NCI-H2171 (cell line): Measurements from ENCODE around the gene NHS.

Source experiments
- DNase-seq: peaks from one replicate; lab custom pipeline; 2025; lab: John Stamatoyannopoulos, UW

The NHS gene

DNA sequence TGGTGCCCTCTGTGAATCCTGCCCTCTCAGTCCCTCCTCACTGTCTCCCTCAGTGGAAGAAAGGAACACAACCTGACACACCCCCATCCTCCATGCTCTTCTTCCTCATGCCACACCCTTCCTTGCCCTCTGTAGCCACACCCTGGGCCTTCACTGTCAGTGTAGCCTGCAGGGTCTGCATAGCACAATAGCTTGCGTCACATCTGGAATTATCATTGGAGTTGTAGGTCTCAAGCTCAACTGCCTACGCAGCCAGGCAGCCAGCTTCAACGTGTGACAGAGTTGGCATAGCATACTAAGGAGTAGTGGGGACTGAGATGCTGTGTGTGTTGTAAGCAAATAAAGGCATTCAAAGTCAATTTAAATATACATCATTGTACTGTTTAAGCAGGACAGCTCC lies 248.8 kb downstream of the NHS start:
- no peak for DNase-seq

DNA sequence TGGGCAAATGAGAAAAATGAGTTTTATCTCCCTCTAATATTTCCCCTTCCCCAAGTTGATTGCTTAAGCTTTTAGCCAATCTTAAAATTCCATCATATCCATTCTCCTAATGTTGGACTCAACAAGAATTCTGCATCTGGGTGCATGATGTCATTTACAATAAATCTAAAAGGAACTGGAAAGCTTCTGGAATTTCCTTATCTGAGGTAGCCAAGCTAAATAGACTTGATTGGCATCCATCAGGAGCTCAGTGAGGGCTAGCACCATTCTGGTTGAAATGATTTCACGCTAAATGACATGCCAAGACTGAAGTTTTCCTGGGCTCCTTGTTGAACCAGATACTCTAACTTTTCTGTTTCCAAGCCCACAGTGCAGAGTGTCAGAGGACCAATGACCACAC lies 252.0 kb downstream of the NHS start:
- no peak for DNase-seq

DNA sequence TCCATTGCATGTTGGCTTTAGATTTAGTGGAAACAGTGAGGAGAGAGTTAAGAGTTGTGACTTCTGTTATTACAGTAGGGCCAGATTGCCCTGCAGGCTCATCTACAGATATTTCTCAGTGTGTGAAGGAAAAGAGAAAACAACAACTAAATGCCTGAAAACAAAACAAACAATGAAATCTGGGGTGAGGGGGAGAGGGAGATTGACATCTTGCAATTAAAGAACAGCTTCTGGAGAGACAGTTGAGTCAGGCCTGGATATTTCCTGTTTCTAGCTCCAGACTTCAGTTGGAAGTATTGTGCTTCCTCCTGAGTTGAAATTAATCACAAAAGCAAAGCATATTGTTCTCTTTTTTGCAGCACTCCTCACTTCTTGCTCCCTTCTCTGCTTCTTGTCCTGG lies 254.0 kb downstream of the NHS start:
- no peak for DNase-seq

DNA sequence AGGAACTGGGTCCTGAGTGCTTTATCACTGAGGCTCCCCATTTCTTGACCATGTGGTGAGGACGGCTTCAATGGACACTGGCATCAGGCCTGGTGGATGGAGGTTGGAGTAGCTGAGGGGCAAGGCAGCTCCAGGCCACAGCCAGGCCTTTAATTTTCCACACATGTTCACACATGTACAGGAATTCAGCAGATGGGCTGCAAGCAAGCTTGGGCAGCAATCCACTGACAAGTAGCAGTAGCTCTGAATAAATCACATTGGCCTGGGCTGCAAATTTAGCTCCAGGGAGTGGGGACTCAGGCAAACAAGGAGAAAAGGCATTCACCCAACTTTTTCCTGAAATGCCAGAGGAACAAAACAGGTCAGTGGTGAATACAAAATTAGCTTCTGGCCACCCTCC lies 254.5 kb downstream of the NHS start:
- DNase-seq, result no peak

DNA sequence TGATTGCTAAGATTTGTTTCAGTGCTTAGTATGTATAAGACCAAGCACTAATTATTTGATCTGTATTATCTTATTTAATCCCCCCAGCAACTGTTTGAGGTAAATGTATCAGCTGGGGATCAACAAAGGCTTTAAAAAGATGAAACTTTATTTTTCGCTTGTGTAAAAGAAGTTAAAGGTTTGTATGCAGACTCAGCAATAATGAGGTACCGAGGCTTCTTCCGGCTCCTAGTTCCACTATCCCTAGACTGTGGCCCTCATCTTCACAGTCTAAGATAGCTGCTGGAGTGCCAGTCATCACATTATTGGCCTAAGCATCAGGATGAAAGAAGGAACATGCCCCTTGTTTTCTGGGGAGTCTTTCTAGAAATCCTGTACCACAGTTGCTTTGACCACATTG lies 256.6 kb downstream of the NHS start:
- no peak for DNase-seq

DNA sequence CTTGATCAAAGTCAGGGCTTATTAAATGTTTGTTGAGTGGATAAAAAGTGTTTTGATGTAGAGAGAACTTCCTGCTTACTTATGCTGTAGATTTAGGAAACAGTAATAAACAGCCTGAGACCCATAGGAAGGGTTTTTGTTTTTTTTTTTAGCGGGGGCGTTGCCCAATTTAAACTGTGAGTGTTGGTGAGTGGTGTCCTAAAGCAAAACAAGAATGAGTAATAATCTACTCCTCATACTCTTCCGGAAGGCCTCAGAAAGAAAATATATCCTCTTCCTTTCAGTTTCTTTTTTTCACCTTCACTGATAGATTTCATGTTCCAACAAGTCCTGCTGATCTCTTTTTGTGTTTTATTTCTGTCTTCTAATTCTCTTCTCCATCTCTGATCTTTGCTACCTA lies 257.9 kb downstream of the NHS start:
- no peak for DNase-seq

DNA sequence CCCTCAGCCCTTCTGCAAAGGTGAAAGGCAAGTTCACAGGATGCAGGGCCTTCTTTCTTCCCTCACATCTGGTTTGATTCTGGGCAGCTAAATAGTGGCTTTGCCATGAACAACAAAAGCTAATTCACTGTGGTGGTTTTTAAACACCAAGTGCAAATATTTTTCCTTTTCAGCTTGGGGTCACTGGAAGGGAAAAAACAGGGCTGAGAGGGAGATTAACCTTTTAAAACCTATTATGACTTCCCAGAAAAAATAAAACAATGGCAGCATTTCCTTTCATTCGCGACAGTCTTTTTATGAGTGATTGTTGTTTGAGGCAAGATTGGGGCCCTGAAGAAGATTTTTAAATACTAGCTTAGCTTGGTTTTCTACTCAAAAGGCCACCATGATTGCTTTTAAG lies 258.5 kb downstream of the NHS start:
- no peak for DNase-seq

DNA sequence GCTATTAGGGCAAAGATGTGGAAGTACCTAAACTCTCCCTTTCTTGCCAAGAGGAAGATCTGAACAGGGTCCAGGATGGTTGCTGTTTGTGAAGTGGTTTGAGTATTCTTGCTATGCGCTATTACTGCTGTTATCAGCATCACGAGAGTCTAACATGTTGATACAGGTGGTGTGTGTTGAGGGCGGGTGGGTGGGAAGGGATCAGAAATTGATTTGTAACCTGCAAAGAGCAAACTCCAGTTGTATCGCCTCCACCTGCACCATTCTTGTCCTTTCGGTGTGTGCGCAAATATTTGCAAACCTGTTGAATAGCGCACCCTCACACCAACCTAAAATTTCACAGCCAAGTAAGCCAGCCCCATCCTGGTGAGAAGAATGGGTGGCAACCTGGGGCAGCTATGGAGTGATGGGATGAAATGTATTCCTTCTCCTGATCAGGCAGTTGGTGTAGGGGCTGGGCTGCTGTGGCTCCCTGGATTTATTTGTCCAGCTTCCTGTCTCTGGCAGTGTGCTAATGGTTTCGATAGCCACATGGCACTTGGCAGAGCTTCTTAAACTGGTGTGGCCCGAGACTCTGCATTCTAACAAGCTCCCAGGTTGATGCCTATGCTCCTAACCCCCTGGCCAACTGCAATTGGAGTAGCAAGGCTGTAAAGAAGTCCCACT lies 259.7 kb downstream of the NHS start:
- DNase-seq, result no peak

DNA sequence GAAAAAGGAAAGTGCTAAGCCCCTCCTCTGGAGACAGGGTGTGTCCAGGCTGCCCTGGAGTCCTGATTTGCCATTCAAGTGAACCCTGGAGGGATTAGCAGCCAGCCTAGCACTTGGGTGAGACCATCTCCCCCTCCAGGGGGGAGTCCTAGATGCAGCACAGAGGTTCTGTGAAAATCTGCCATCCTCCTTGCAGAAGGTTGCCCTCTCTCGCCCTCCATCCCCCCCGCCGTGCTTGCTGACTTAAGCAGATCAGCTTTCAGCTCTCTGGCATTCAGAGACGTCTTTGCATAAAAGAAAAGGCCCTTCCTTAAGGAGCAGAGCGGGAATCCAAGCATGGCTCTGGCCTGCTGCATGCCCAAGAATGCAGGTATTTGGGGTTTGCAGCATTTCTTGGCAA lies 260.2 kb downstream of the NHS start:
- peak; percentile 36 for DNase-seq

DNA sequence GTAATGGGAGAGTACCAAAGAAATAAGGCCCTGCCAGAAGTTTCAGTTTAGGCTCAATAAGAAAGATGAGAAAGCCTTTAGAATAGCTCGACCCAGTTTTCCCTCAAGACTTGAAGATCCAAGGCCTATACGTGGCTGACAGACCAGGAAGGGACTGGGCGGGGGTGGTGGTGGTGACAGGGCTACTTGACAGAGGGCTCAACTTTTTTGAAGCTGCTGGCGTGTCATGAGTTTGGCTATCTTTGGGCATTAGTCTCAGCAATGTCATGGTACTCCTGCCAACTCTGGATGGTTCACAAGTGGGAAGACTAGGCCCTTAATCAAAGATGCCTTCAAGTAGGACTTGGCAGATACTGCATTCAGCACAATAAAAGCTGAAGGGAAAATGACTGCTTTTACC lies 262.2 kb downstream of the NHS start:
- DNase-seq, result no peak

DNA sequence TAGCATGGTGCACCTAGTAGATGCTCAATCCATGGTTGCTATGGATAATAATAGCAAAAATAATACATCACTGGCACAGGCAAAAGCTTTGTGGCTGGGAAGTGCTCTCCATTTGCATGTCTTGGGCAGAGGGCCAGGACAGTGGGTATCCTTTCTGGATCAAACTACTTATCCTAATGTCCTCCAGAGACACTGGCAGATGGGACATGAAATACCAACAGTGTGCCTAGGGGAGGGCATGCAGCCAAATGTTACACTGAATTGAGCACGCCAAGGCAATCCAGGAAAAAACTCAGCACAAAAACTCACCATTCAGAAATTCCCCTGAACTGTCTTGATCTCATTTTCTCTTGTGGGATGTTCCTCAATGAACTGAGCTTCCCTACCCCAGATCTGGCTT lies 263.7 kb downstream of the NHS start:
- peak; percentile 54 for DNase-seq

DNA sequence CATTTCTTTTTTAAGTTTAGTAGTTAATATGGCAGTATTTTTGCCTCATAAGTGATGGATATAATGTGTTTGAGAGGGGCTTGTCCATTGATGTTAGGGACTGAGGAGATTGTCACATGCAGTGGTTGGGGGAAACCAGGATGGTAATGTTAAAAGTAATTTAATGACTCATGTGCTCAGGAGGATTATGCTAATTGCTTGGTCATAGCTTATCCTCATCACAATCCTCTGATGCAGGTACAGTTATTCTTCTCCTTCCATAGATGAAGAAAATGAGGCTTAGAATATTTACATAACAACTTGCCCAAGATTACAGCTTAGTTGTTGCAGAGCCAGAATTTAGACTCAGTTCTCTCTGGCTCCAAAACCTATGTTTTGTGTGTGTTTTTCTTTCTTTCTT lies 267.9 kb downstream of the NHS start:
- no peak for DNase-seq

DNA sequence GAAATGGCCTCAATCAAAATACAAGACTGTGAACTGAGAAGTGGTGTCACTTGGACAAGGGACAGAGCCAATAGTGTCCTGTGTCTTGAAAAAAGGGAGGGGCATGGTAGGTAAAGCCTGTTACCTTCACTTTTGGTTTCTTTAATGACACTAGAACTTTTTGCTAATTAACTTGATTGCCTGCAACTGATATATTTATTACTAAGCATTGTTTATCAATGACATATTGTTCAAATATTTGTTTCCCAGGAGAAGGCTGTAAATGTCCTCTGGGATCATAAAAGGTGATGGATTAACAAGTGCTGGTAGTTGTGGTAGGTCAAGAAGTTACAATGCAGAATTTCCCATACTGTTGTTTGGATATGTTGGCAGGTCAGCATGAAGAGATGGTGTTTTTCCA lies 268.5 kb downstream of the NHS start:
- no peak for DNase-seq

DNA sequence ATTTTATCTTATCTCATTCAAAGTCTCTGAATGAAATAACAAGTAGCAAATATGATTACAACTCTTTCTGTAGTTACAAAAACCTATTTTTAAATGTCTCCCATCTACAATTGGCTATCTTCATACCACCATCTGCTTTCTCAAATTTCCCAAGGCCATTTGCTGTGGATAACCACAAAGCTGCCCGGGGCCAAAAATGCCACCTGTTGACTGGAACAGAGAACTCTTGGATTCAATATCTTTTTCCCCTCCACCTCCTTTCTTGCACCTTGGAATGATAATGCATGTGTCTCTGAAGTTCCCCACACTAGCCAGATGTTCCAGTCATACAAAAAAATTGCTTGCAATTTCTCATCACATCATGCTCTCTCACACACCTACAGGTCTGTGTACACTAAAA lies 269.0 kb downstream of the NHS start:
- DNase-seq, result no peak

DNA sequence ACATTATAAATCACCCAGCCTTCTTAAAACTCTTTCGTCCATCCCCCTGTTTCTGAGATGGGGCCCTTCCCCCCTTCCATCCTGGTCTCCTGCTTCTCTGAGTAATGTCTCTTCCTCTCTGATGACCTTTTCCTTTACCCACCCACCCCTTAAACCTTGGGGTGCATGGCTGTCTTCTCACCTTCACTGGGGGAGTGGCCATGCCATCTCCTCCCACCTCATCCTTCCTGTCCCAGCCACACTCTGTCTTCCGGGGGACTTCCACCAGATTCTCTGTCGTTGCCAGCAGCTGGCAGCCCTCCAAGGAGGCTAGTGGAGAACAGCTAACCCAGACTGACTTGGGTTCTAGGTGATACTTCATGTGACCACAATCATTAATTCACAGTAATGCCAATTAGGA lies 279.1 kb downstream of the NHS start:
- no peak for DNase-seq

DNA sequence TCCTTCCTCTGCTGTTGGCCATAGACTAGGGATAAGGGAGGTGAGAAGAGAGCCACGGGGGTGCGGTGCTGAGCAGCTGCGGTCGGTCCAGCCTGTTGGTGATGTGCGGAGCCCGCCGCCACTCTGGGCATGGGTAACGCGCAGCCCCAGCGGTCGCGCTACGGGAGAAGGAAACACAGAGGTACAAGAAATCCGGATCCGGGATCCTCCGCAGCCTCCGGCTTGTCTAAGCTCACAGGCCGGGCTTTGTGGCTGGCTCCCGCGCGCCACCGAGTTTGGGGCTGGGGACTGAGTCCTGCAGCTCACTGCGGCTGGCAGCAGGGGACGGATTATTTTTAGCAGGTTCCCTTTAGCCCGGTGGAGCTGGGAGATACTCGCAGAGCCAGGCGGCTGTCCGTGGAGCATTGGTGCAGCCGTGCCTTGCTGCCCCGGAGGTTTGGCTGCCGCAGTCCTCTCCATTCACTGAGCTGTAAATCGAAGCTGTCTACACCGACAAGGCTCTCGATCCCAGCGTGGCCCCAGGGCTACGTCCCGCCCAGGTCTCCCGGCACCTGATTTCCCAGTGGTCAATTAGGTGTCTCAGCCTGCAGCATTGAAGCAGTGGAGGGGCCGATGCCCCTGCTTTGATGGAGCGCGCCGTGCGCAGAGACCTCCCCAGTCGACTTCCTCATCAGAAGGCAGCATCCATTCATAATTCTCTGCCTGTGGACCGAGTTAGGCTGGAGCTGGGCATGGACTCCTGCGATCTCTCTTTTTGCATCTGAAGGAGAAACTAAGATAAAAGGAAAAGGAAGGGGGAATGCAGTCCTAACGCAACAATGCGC lies 280.4 kb downstream of the NHS start:
- no peak for DNase-seq

DNA sequence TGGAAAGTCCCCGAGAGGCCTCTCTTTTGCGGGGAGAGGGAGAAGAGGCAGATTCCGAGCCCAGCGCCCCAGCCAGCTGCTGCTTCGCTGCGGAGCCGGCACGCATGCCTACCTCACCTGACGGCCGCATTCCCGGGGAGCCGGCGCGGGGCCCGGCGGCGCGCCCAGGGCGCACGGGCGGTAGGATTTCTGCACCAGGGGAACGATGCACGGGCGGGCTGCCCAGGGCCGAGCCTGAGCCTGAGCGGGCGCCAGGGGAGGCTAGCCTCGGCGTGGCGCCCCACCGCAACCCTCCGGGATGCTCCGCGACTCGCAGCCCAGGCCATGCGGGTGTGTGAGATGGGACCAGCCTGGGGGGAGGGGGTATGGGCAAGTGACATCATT lies 281.0 kb downstream of the NHS start:
- DNase-seq, result no peak

DNA sequence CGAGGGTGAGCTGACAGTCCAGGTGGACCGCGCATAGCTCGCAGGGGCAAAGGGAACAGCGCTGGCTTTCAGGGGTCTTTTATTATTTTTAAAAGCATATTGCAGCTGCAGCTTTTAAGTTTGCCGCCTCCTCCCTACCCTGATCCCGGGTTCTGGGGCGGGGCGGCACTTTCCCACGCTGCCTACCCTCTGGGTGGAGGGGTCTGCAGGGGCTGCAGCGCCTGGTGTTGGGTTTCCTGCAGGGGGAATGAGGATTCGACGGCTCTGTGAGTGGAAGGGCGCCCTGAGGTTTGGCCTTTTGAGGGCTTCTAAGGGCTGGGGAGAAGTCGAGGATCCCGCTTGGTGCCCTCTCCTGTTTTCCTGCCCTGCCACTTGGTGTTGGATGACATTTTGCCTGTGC lies 281.6 kb downstream of the NHS start:
- DNase-seq, result no peak

DNA sequence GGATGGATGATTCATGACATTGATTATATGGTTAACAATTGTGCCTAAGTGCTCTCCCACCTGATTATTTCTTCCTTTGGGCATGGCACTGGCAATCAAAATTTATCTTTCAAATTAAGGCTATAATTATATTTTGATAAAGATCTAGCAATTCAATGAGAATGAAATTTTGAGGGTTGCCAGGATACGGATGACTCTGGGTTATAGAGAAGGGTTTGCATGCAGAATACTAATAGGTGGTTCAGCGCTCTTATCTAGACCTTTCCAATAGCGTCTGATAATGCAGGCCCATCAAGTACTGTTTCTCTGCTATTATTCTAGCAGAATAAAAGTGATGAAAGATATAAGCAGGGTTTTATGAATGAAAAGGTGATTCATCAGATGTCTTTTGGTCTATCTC lies 287.4 kb downstream of the NHS start:
- DNase-seq, result no peak

DNA sequence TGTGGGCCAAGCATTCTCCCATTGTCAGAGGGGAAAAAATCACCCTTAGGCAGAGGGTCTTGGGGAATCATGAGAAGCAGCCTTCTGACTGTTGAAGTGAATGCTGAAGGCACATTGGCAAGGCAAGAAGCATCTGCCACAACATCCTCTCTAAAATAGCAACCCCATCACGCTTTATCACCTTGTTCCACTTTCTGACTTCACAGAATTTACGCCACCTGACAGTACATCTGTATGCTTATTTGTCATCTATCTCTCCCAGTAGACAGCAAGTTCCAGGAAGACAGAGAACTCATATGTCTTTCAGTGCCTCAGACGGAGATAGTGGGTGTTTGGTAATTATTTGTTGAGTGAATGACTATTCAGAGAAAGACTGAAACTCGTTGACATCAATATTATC lies 293.9 kb downstream of the NHS start:
- DNase-seq, result no peak

DNA sequence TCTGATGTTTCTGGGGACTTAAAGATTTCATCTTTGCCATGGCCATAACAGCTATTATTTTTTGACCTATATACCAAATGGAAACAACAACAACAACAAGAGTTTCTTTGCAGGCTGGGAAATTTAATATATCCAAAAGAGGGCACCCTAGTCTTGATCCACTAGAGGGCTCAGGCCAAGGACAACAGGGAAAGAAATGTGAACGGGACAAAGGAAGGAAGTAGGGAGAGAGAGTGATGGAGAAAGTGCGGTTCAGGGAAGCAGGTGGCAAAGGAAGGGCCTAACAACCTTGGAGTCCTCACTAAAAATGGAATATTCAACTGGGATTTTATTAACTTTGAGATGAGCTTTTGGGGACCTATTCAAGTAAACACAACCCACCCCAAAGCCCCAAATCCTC lies 294.5 kb downstream of the NHS start:
- no peak for DNase-seq

DNA sequence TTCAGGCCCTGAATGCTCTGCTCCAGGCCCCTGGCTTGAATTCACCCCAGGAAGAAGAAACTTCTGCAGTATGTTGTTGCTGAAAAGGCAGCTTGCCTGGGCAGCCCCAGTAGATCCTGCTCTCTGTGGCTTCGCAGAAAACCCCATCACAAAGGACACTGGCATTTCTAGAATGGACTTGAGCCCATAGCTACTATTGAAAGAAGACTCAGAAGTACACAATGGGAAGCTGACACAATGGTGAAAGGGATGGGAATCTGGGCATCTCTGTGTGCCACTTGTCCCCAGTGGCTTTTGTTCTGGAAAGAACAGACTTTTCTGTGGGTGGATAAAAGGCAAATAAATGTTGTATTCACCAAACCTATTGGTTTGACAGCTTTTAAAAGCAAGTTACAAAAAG lies 294.9 kb downstream of the NHS start:
- DNase-seq, result no peak

DNA sequence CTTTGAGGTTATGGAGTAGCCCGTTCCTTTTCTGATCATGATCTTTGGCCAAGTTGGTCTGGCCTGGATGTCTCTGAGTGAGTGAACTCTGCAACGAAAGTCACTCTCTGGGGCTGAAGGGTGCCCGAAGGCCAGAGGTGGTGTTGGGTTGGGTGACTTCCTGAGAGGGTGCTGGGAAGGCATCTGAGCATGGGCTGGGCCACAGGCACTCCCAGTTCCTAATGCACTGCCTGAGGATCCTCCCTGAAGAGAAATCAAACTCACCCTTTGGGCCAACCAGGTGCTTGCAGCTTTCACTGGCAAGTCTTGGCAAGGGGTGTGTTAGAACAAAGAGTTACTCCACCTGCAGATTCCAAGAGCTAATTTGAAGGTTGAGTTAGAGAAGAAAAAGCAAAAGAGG lies 295.9 kb downstream of the NHS start:
- DNase-seq, result no peak

DNA sequence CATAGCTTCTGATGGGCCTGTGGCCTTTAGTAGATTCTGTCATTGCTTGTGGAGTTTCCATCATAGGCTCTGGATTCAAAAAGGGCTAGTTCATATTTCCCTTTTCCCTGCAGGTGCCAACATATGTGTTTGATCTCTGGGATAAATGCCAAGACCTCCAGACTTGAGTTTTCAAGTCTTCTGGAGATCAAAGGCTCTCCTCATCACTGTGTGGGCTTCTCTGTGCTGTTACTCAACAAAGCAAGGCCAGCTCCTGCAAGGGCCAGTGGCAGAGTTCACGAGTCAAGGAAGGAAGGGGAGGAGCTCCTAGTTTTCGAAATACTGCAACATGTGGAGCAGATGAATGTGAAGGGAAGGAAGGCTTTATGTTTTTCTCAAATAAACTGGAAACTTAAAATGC lies 299.6 kb downstream of the NHS start:
- DNase-seq, result no peak
